Measurements from ENCODE around the gene PELI1.

The PELI1 gene

GRCh38 chr2:64157792-64158191 lies 13.6 kb upstream of the PELI1 start:
- no peak for DNase-seq (ENCODE audit: low read depth in 2 of 3, low spot score in 1 of 3)

- DNase-seq (ENCODE audit: low read depth in 2 of 3, low spot score in 1 of 3): no peak
Measured at GRCh38 chr2:64153811-64154210, 9.6 kb upstream of the PELI1 start.

GRCh38 chr2:64151476-64151875 lies 7.3 kb upstream of the PELI1 start:
- DNase-seq (ENCODE audit: low read depth in 2 of 3, low spot score in 1 of 3): no peak

GRCh38 chr2:64145714-64146113 lies 1.5 kb upstream of the PELI1 start:
- DNase-seq (ENCODE audit: low read depth in 2 of 3, low spot score in 1 of 3): no peak

DNA sequence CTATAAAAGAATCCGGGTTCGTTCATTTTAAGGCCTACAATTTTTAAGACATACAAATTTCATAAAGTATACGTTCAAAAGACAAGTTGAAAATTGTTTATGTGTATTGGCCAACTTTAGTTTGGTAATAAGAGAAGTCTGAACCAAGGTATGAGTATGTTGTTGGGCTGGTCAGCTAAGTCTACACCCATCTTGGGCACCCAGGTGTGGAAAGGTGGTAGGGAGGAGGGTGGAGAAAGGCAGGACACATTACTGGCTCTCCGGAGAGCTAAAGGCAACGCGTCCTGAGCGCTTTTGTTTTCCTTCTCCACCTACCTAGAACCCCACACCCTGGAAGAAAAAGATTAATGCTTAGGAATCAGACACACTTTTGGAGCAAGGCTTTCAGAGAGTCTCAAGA lies 899 bp upstream of the PELI1 start:
- no peak for DNase-seq (ENCODE audit: low read depth in 2 of 3, low spot score in 1 of 3)

DNA sequence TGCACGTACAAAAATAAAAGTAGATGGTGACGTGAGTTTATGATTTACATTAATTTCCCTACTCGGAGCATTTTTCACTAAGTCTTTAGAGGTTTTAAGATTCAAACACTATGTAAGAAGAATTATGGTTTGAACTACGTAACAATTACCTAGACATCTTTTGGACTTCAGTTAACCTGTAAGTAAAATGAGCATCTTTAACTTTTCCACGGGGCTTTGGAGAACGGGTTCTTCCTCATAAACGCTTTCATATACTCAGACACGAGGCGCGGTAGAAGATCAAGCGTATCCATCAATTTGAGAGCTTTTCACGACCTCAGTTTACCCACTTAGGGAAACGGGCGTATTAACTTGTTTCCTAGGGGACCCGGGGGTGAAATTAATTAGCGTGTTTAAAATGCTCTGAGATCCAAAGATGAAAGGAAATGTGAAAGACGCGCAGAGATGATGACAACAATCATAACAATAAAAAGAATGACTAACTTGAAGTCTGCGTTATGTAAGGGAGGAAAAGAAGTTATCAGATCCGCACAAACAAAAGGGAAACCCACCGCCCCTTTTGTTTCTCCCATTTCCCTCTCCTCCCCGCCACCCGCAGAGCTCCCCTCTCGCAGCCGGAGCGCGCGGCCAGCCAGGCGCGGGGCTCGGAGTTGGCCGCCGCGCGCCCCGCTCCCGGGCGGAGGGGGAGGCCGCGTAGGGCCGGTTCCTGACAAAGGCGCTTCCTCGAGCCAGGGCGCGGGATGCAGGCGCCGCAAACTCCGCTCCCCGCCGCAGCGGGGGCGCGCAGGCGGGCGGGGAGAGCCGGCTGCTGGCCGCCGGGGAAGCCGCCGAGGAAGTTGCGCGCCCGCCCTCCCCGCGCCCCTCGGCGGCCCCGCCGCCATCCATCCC lies 807 bp downstream of the PELI1 start:
- peak in 1 of 3 donors; percentile 29 for DNase-seq (ENCODE audit: low read depth in 2 of 3, low spot score in 1 of 3)

GRCh38 chr2:64142741-64143168 lies 1.5 kb downstream of the PELI1 start:
- no peak for DNase-seq (ENCODE audit: low read depth in 2 of 3, low spot score in 1 of 3)

DNA sequence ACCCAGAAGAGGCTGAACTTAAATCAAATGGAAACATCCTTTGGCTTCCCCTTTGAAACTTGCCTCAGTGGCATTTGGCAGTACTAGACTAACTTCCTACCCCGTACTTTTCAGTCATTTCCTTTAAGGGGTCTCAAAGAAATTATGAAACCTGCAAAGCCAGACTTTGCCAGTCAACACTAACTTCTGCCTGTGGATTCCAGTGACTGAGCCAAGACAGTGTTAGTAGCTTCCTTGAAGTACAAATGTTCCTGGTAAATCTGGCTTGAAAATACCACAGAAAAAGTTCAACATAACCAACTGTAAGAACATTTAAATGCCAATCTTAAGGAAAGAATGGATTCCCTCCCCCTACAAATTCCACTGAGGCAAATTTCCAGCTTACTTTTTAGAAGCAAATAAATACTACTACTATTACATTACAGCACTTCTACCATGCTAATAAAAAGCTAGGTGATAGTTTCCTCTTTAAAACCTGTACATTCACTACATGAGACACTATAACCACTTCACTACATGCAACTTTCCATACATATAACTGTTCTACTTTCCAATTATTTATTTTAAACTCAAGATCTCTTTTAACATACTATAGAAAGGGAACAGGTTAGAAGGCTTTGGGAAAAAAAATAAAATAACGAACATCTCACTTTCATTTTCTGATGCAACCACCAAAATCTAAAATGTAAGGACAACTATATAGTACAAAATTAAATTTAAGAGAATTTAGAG lies 2.4 kb downstream of the PELI1 start:
- DNase-seq (ENCODE audit: low read depth in 2 of 3, low spot score in 1 of 3): no peak

DNA sequence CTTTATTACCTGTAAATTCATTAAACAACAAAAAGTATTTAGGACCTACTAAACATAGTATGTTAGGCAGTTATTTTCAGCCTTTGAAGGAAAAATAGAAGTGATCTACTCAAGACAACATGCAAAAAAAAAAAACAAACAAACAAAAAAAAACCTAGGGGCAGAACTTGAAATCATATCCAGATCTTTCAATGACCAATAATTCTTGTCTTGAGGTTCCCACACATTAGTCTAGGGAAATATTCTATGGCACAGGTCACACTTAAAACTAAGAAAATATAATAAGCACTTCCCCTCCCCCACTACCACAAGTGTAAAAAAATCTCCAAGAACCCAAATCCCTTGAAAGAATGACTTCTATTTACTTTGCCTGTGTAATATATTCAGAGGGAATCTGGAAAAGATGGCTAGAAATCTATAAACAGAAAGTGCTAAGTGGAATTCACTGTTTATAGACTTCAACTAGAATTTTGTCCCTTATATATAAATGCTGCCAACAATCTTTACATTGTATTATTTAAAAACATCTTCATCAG lies 3.5 kb downstream of the PELI1 start:
- DNase-seq (ENCODE audit: low read depth in 2 of 3, low spot score in 1 of 3): no peak

- DNase-seq (ENCODE audit: low read depth in 2 of 3, low spot score in 1 of 3): no peak
Measured at GRCh38 chr2:64139956-64140355, 4.3 kb downstream of the PELI1 start.

- DNase-seq (ENCODE audit: low read depth in 2 of 3, low spot score in 1 of 3): no peak
Measured at GRCh38 chr2:64137996-64138395, 6.2 kb downstream of the PELI1 start.

- no peak for DNase-seq (ENCODE audit: low read depth in 2 of 3, low spot score in 1 of 3)
Measured at GRCh38 chr2:64137567-64137966, 6.7 kb downstream of the PELI1 start.

DNA sequence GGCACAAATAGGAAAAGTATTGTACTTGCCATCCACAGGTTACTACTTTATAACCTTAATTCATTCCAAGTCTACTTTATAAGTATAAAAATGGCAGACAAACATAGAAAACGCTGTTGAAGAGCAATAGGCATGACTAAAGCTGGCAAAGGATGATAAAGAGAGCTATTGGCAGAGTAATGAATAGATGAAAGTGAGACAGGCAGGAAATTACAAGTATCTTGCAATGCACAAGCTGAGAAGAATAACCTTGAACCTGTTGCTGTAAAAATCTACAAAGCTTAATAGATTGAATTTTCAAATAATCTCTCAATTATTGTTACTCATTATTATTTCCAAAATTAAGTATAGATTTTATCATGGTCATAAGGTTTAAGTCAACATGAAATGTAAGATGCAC lies 8.8 kb downstream of the PELI1 start:
- no peak for DNase-seq (ENCODE audit: low read depth in 2 of 3, low spot score in 1 of 3)

DNA sequence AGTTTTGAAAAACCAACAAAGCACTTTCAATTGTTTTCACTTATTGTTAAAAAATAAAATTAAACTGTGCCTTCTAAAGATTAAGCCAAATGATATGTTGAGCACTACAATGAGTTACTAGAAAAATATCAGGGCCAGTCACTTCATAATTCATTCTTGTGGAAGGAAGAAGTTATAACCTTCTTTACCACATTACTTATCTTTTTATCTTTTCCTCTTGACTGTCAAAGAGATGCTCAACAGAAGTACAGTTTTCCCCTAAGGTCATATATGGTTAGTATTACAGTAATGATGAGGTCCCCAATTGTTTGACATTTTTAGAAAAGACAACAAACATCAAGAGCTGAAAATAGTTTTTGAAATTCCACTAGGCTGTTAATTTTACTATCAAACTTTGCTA lies 9.4 kb downstream of the PELI1 start:
- DNase-seq (ENCODE audit: low read depth in 2 of 3, low spot score in 1 of 3): no peak

GRCh38 chr2:64133828-64134227 lies 10.4 kb downstream of the PELI1 start:
- no peak for DNase-seq (ENCODE audit: low read depth in 2 of 3, low spot score in 1 of 3)

- DNase-seq (ENCODE audit: low read depth in 2 of 3, low spot score in 1 of 3): no peak
Measured at GRCh38 chr2:64133354-64133753, 10.9 kb downstream of the PELI1 start.

GRCh38 chr2:64130333-64130732 lies 13.9 kb downstream of the PELI1 start:
- DNase-seq (ENCODE audit: low read depth in 2 of 3, low spot score in 1 of 3): no peak

- no peak for DNase-seq (ENCODE audit: low read depth in 2 of 3, low spot score in 1 of 3)
Measured at GRCh38 chr2:64128943-64129391, 15.3 kb downstream of the PELI1 start.

DNA sequence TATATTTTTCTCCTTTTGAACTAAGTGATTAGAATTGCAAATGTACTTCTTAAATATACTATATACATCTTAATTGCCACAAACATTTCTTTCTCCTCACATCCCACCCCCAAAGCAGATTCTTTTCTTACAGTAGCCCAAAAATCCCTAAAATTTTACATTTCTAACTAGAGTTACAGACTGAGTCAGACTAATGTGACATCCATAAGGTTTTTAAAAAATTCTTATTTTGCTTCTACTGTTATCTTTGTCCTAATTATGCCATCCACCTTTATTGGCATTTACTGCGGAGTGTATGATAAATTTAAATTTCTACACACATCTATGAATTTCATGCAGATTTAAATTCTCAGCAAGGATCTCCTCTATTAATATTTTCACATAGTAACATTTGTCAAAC lies 15.8 kb downstream of the PELI1 start:
- DNase-seq (ENCODE audit: low read depth in 2 of 3, low spot score in 1 of 3): no peak

GRCh38 chr2:64127119-64127518 lies 17.1 kb downstream of the PELI1 start:
- no peak for DNase-seq (ENCODE audit: low read depth in 2 of 3, low spot score in 1 of 3)

DNA sequence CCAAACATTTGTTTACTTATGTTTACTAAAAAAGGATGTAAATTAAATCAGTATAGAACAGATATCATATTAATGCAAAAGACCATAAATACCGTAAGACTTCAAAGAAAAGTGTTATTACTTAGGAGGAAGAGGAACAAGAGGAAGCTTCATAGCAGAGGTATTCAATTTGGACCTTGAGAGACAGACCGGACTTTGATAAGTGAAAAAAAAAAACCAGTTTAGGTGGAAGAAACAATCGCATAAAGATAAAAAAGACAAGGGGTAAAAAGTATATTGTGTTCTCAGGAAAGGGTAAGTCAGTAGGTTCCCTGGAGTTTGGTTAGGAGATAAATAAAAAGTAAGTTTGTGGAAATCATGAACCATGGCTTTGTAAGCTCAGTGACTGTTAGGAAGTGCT lies 17.6 kb downstream of the PELI1 start:
- no peak for DNase-seq (ENCODE audit: low read depth in 2 of 3, low spot score in 1 of 3)

GRCh38 chr2:64124571-64124970 lies 19.6 kb downstream of the PELI1 start:
- DNase-seq (ENCODE audit: low read depth in 2 of 3, low spot score in 1 of 3): no peak
